Activated naive CD4-positive, alpha-beta T cell treated with anti-CD3 and anti-CD28 coated beads, Interleukin-2, amount 50 U/mL, for 24 hours (primary cell): Measurements from ENCODE around the gene ZMYND10.

Experiments used
- H3K27ac Mint-ChIP-seq: one replicate; pipeline ENCODE4 v1.8.0; 2021; ENCODE audit warnings: mild to moderate bottlenecking, mixed read lengths
- H3K27me3 Mint-ChIP-seq: one replicate; pipeline ENCODE4 v1.8.0; 2021; ENCODE audit warnings: mixed read lengths
- H3K36me3 Mint-ChIP-seq: one replicate; pipeline ENCODE4 v1.8.0; 2021; ENCODE audit warnings: mixed read lengths
- H3K4me1 Mint-ChIP-seq: one replicate; pipeline ENCODE4 v1.8.0; 2021; ENCODE audit warnings: mixed read lengths
- H3K4me3 Mint-ChIP-seq: one replicate; pipeline ENCODE4 v1.8.0; 2021; ENCODE audit warnings: mild to moderate bottlenecking, mixed read lengths
- H3K9me3 Mint-ChIP-seq: one replicate; pipeline ENCODE4 v1.8.0; 2021; ENCODE audit warnings: mixed read lengths

ZMYND10 gene

GRCh38 chr3:50326182-50326541, 19.4 kb downstream of the ZMYND10 start:
- Mint-ChIP-seq H3K4me3 (peak overlapping the region; percentile 58), H3K36me3 (no peaks in the 10 kb centered on the region), H3K9me3 (no peaks in the 10 kb centered on the region), H3K27me3 (no peaks in the 10 kb centered on the region), H3K4me1 (peaks cover 25% of the 10 kb centered on the region), H3K27ac (no peak overlapping the region)

GRCh38 chr3:50325497-50326181, 19.9 kb downstream of the ZMYND10 start:
- H3K27me3 Mint-ChIP-seq: no peaks in the 10 kb centered on the region
- no peaks in the 10 kb centered on the region for H3K9me3 Mint-ChIP-seq
- no peak overlapping the region for H3K4me3 Mint-ChIP-seq
- H3K36me3 Mint-ChIP-seq: no peaks in the 10 kb centered on the region
- peak overlapping the region; percentile 79 for H3K27ac Mint-ChIP-seq
- peaks cover 25% of the 10 kb centered on the region for H3K4me1 Mint-ChIP-seq

- no peak overlapping the region for H3K27ac Mint-ChIP-seq
These were observed 20.4 kb downstream of the ZMYND10 start for GRCh38 chr3:50325113-50325480.

GRCh38 chr3:50324351-50325112, 21.0 kb downstream of the ZMYND10 start:
- peaks cover 32% of the 10 kb centered on the region for H3K4me1 Mint-ChIP-seq
- peak overlapping the region; percentile 46 for H3K27ac Mint-ChIP-seq
- no peaks in the 10 kb centered on the region for H3K36me3 Mint-ChIP-seq
- no peaks in the 10 kb centered on the region for H3K9me3 Mint-ChIP-seq
- H3K27me3 Mint-ChIP-seq: no peaks in the 10 kb centered on the region
- H3K4me3 Mint-ChIP-seq: no peak overlapping the region

More at GRCh38 chr3:50325113-50325480, 20.4 kb downstream of the ZMYND10 start:
- no peak overlapping the region for H3K4me3 Mint-ChIP-seq
- H3K27me3 Mint-ChIP-seq: no peaks in the 10 kb centered on the region
- H3K9me3 Mint-ChIP-seq: no peaks in the 10 kb centered on the region
- no peaks in the 10 kb centered on the region for H3K36me3 Mint-ChIP-seq
- peaks cover 28% of the 10 kb centered on the region for H3K4me1 Mint-ChIP-seq

- H3K9me3 Mint-ChIP-seq: no peaks in the 10 kb centered on the region
- H3K36me3 Mint-ChIP-seq: no peaks in the 10 kb centered on the region
- no peaks in the 10 kb centered on the region for H3K27me3 Mint-ChIP-seq
- no peak overlapping the region for H3K4me3 Mint-ChIP-seq
- peak overlapping the region; percentile 46 for H3K27ac Mint-ChIP-seq
- peaks cover 38% of the 10 kb centered on the region for H3K4me1 Mint-ChIP-seq
These were observed 21.8 kb downstream of the ZMYND10 start for GRCh38 chr3:50323614-50324199.

GRCh38 chr3:50323092-50323600, 22.4 kb downstream of the ZMYND10 start:
- Mint-ChIP-seq H3K27me3 (no peaks in the 10 kb centered on the region), H3K36me3 (no peaks in the 10 kb centered on the region), H3K9me3 (no peaks in the 10 kb centered on the region), H3K4me1 (peaks cover 36% of the 10 kb centered on the region), H3K4me3 (peak overlapping the region; percentile 47), H3K27ac (peak overlapping the region; percentile 74)

GRCh38 chr3:50322386-50323091, 23.0 kb downstream of the ZMYND10 start, which contains the start of gene HYAL2:
Gene HYAL2 (minus strand): TSS chr3:50322745. CDS start chr3:50320489, 2,256 bp downstream.
- H3K9me3 Mint-ChIP-seq: no peaks in the 10 kb centered on the region
- peak within 1 kb of the TSS; percentile 82 for H3K4me3 Mint-ChIP-seq
- no peaks in the 10 kb centered on the region for H3K27me3 Mint-ChIP-seq
- no peaks in the 10 kb centered on the region for H3K36me3 Mint-ChIP-seq
- H3K4me1 Mint-ChIP-seq: peaks cover 35% of the 10 kb centered on the region
- H3K27ac Mint-ChIP-seq: peak within 1 kb of the TSS; percentile 92

- H3K36me3 Mint-ChIP-seq: no peaks in the 10 kb centered on the region
- H3K27me3 Mint-ChIP-seq: no peaks in the 10 kb centered on the region
- peaks cover 34% of the 10 kb centered on the region for H3K4me1 Mint-ChIP-seq
- no peak overlapping the region for H3K4me3 Mint-ChIP-seq
- no peaks in the 10 kb centered on the region for H3K9me3 Mint-ChIP-seq
- H3K27ac Mint-ChIP-seq: no peak overlapping the region
These were observed 23.5 kb downstream of the ZMYND10 start for GRCh38 chr3:50322115-50322385.

- H3K36me3 Mint-ChIP-seq: no peaks in the 10 kb centered on the region
- H3K27ac Mint-ChIP-seq: peak overlapping the region; percentile 92
- H3K4me3 Mint-ChIP-seq: peak overlapping the region; percentile 82
- no peaks in the 10 kb centered on the region for H3K27me3 Mint-ChIP-seq
- peaks cover 34% of the 10 kb centered on the region for H3K4me1 Mint-ChIP-seq
- H3K9me3 Mint-ChIP-seq: no peaks in the 10 kb centered on the region
These were observed 24.0 kb downstream of the ZMYND10 start for GRCh38 chr3:50321336-50322114.

- no peaks in the 10 kb centered on the region for H3K27me3 Mint-ChIP-seq
- no peaks in the 10 kb centered on the region for H3K36me3 Mint-ChIP-seq
- H3K4me1 Mint-ChIP-seq: peaks cover 39% of the 10 kb centered on the region
- H3K4me3 Mint-ChIP-seq: peak overlapping the region; percentile 91
- no peaks in the 10 kb centered on the region for H3K9me3 Mint-ChIP-seq
- H3K27ac Mint-ChIP-seq: peak overlapping the region; percentile 87
These were observed 24.6 kb downstream of the ZMYND10 start for GRCh38 chr3:50320853-50321335.

- H3K9me3 Mint-ChIP-seq: no peaks in the 10 kb centered on the region
- H3K27ac Mint-ChIP-seq: no peak overlapping the region
- peak overlapping the region; percentile 91 for H3K4me3 Mint-ChIP-seq
- peaks cover 34% of the 10 kb centered on the region for H3K4me1 Mint-ChIP-seq
- H3K36me3 Mint-ChIP-seq: no peaks in the 10 kb centered on the region
- no peaks in the 10 kb centered on the region for H3K27me3 Mint-ChIP-seq
These were observed 25.5 kb downstream of the ZMYND10 start for GRCh38 chr3:50319894-50320625.

GRCh38 chr3:50319181-50319893, 26.2 kb downstream of the ZMYND10 start:
- peak overlapping the region; percentile 47 for H3K4me3 Mint-ChIP-seq
- no peaks in the 10 kb centered on the region for H3K27me3 Mint-ChIP-seq
- no peaks in the 10 kb centered on the region for H3K9me3 Mint-ChIP-seq
- no peak overlapping the region for H3K27ac Mint-ChIP-seq
- H3K4me1 Mint-ChIP-seq: peaks cover 27% of the 10 kb centered on the region
- no peaks in the 10 kb centered on the region for H3K36me3 Mint-ChIP-seq

- H3K9me3 Mint-ChIP-seq: no peaks in the 10 kb centered on the region
- H3K4me1 Mint-ChIP-seq: peaks cover 25% of the 10 kb centered on the region
- no peak overlapping the region for H3K4me3 Mint-ChIP-seq
- H3K36me3 Mint-ChIP-seq: no peaks in the 10 kb centered on the region
- H3K27ac Mint-ChIP-seq: no peak overlapping the region
- H3K27me3 Mint-ChIP-seq: no peaks in the 10 kb centered on the region
These were observed 26.9 kb downstream of the ZMYND10 start for GRCh38 chr3:50318615-50319014.

GRCh38 chr3:50318163-50318562, 27.4 kb downstream of the ZMYND10 start:
- Mint-ChIP-seq H3K36me3 (no peaks in the 10 kb centered on the region), H3K4me3 (no peak overlapping the region)

More at GRCh38 chr3:50318163-50318562, 27.4 kb downstream of the ZMYND10 start:
- Mint-ChIP-seq H3K27ac (no peak overlapping the region), H3K27me3 (no peaks in the 10 kb centered on the region), H3K4me1 (peaks cover 25% of the 10 kb centered on the region), H3K9me3 (no peaks in the 10 kb centered on the region)
